ENCODE data around the gene THSD4. TPM values are rescaled to one million over a fixed set of nuclear protein-coding genes. Genes with fewer than 3 reads are reported as not detected.

The THSD4 gene
- total RNA-seq, 1 experiment from 2014 or later: 29.0 TPM

DNA sequence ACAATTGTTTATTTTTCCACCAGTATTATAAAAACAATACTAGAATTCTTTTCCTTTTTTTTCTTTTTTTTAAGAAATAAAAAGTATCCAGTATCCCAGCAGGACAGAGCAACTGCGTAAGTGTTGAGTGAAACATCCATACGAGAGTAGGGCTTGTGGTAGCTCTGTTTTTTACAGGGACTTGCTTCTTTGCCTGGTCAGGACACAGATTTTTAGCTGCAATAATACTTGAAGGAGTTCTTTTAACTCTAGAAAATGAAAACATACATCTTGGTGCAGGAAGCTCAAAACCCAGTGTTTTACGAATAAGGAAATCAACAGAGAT lies 397.4 kb downstream of the THSD4 start:
- ChIA-PET POLR2A (ENCODE audit: unreplicated experiment) (no interaction called here), CTCF (no interaction called here)
- Histone ChIP-seq H3K9me2 (replicated peaks; ENCODE audit: low read length) (no peaks in the 10 kb centered on the region), H3K4me1 (ENCODE audit: insufficient read depth, low read length) (peaks cover 14% of the 10 kb centered on the region), H3K27me3 (ENCODE audit: low read length) (no peaks in the 10 kb centered on the region), H3K79me2 (ENCODE audit: low read length) (no peaks in the 10 kb centered on the region), H2AFZ (ENCODE audit: low read length) (no peak overlapping the region), H3K36me3 (ENCODE audit: low read depth, low read length) (no peaks in the 10 kb centered on the region), H3K27ac (ENCODE audit: low read length) (no peak overlapping the region), H4K20me1 (ENCODE audit: low read length) (no peaks in the 10 kb centered on the region), H3K4me2 (ENCODE audit: low read length) (no peak overlapping the region), H3K9me3 (ENCODE audit: low read length) (no peaks in the 10 kb centered on the region), H3K9ac (ENCODE audit: low read length) (no peak overlapping the region), H3K4me3 (ENCODE audit: low read length) (no peak overlapping the region), H3F3A (ENCODE audit: low read length, unreplicated experiment) (no peaks in the 10 kb centered on the region)
- intact Hi-C loops (cut with micrococcal nuclease): loop anchor here (5.0 kb wide), 1 partner anchor 65 kb away; no protein-coding TSS in a partner anchor
- TF ChIP-seq EZH2phosphoT487 (IDR thresholded peaks at IDR 0.05; ENCODE audit: borderline replicate concordance, low read length): no peak
- no peak for TF ChIP-seq EZH2 (IDR thresholded peaks at IDR 0.05; ENCODE audit: low read length, unreplicated experiment)
- TF ChIP-seq, protein P1, sequence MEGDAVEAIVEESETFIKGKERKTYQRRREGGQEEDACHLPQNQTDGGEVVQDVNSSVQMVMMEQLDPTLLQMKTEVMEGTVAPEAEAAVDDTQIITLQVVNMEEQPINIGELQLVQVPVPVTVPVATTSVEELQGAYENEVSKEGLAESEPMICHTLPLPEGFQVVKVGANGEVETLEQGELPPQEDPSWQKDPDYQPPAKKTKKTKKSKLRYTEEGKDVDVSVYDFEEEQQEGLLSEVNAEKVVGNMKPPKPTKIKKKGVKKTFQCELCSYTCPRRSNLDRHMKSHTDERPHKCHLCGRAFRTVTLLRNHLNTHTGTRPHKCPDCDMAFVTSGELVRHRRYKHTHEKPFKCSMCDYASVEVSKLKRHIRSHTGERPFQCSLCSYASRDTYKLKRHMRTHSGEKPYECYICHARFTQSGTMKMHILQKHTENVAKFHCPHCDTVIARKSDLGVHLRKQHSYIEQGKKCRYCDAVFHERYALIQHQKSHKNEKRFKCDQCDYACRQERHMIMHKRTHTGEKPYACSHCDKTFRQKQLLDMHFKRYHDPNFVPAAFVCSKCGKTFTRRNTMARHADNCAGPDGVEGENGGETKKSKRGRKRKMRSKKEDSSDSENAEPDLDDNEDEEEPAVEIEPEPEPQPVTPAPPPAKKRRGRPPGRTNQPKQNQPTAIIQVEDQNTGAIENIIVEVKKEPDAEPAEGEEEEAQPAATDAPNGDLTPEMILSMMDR (conservative IDR thresholded peaks at IDR 0.05; ENCODE audit: low read depth, low read length): no peak
- ATAC-seq (no peak; the same call in 1 of the 2 replicates), DNase-seq (no peak)
- BruUV-seq (replicated peaks): no TSS peak

DNA sequence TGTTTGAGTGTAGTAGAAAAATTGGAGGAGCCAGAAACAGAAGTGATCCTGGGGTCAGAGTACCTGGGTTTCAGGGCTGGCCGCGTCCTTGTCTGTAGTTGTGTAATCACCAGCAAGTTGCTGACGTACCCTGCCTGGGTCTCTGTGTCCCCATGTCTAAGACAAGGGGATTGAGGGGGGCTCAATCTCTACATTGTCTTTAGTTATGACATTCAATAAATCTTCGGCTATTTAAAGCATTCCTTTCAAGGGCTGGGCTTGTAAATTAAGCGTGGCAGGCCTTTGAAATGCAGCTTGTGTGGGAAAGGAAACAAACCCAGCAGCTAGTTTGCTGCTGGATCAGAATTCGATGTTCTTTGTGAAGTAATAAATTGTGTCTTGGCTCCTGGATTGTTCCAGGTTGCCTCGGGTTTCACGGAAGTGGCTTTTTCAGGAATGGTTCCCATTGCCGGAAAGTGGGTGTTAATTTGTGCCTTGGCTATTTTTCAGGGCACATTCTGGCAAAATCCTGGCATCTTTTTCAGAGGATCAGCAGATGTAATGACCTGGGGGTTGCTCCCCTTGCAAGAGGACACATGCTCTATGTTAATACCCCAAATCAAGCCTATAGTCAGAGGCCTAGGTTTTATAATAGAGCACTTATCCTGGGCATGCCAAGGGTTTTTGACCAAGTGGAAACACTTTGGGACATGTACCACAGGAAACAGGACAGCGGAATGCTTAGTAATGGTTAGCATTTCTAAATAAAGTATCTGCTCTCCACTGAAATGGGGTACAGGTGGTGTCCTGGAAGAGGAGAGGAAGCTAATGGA lies 400.3 kb downstream of the THSD4 start:
- Histone ChIP-seq H3F3A (ENCODE audit: low read length, unreplicated experiment) (no peaks in the 10 kb centered on the region), H3K4me2 (ENCODE audit: low read length) (no peak overlapping the region), H3K79me2 (ENCODE audit: low read length) (no peaks in the 10 kb centered on the region), H2AFZ (ENCODE audit: low read length) (no peak overlapping the region), H3K36me3 (ENCODE audit: low read depth, low read length) (no peaks in the 10 kb centered on the region), H3K9me3 (ENCODE audit: low read length) (no peaks in the 10 kb centered on the region), H4K20me1 (ENCODE audit: low read length) (no peaks in the 10 kb centered on the region), H3K4me3 (ENCODE audit: low read length) (no peak overlapping the region), H3K27ac (ENCODE audit: low read length) (no peak overlapping the region), H3K4me1 (ENCODE audit: insufficient read depth, low read length) (peaks cover 14% of the 10 kb centered on the region), H3K27me3 (ENCODE audit: low read length) (no peaks in the 10 kb centered on the region), H3K9ac (ENCODE audit: low read length) (no peak overlapping the region), H3K9me2 (replicated peaks; ENCODE audit: low read length) (no peaks in the 10 kb centered on the region)
- ATAC-seq (no peak), DNase-seq (no peak)
- intact Hi-C loops (cut with micrococcal nuclease): no loop called here
- ChIA-PET POLR2A (ENCODE audit: unreplicated experiment) (no interaction called here), CTCF (interaction anchor here (0.6 kb wide), 1 partner anchor 18 kb away, joined by 4 read pairs; no protein-coding TSS in a partner anchor)
- no peak for TF ChIP-seq EZH2phosphoT487 (IDR thresholded peaks at IDR 0.05; ENCODE audit: borderline replicate concordance, low read length)
- TF ChIP-seq, protein P1 (conservative IDR thresholded peaks at IDR 0.05; ENCODE audit: low read depth, low read length): no peak
- no peak for TF ChIP-seq EZH2 (IDR thresholded peaks at IDR 0.05; ENCODE audit: low read length, unreplicated experiment)
- BruUV-seq (replicated peaks): no TSS peak

DNA sequence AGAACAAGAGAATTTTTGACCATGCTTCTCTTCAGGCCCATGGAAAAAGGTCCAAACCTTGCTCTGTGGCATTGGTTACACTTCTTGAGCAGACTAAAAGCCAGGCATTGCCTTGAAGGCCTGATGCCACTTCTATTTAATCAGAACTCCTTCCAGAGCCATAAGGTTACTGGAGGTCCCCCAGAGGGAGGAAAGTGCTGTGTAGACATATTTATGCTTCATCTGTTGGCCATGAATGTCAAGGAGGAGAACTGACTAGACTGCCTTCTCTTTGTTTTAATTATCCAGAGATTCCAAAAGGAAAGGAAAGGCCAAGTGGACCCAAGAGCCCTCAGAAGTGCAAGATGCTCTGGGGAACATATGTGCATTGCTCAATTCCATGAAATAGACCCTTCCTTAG lies 402.5 kb downstream of the THSD4 start:
- H3K9ac ChIP-seq (ENCODE audit: low read length): no peak overlapping the region
- no peaks in the 10 kb centered on the region for H4K20me1 ChIP-seq (ENCODE audit: low read length)
- peaks cover 5% of the 10 kb centered on the region; the same call in 1 of the 2 replicates for H3K4me1 ChIP-seq (ENCODE audit: insufficient read depth, low read length)
- H3K9me2 ChIP-seq (replicated peaks; ENCODE audit: low read length): no peaks in the 10 kb centered on the region
- no peak for TF ChIP-seq EZH2phosphoT487 (IDR thresholded peaks at IDR 0.05; ENCODE audit: borderline replicate concordance, low read length)
- no peaks in the 10 kb centered on the region for H3K27me3 ChIP-seq (ENCODE audit: low read length)
- intact Hi-C loops (cut with micrococcal nuclease): no loop called here
- no peaks in the 10 kb centered on the region for H3F3A ChIP-seq (ENCODE audit: low read length, unreplicated experiment)
- H3K27ac ChIP-seq (ENCODE audit: low read length): no peak overlapping the region
- ATAC-seq (no peak), DNase-seq (no peak)
- CTCF ChIA-PET: no interaction called here
- POLR2A ChIA-PET (ENCODE audit: unreplicated experiment): no interaction called here
- no TSS peak for BruUV-seq (replicated peaks)
- no peaks in the 10 kb centered on the region for H3K36me3 ChIP-seq (ENCODE audit: low read depth, low read length)
- H3K4me2 ChIP-seq (ENCODE audit: low read length): no peak overlapping the region
- H3K4me3 ChIP-seq (ENCODE audit: low read length): no peak overlapping the region
- no peak overlapping the region for H2AFZ ChIP-seq (ENCODE audit: low read length)
- H3K79me2 ChIP-seq (ENCODE audit: low read length): no peaks in the 10 kb centered on the region
- H3K9me3 ChIP-seq (ENCODE audit: low read length): no peaks in the 10 kb centered on the region
